ENCODE results near the gene KCTD4. TPM values are rescaled to one million over a fixed set of nuclear protein-coding genes. Genes with fewer than 3 reads are reported as not detected.

KCTD4 gene
- total and polyA plus RNA-seq, 4 donors, result 2.1 to 7.4 (median 5.9) TPM

DNA sequence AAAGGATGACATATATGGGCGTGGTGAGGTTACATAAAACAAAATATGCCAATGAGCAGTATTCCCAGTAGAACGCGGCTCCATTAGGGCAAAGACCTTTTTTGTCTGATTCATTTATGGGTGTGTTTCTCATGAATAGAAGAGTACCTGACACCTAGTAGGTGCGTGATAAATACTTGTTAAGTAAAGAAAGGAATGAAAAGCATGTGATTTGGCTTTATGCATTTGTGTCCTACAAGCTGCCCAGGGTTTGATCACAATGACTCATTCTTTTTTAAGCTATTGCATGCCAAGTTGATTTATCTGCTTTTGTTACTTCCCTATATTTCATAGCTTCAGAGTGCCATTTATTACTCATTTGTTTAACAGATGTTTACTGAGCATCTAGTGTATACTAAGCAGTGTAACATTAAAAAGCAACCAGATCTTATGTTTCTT lies 19.1 kb upstream of the KCTD4 start:
- DNase-seq (ENCODE audit: low read depth in 4 of 6, low spot score in 6 of 6), result no peak
- no peak overlapping the region for H3K27ac ChIP-seq (ENCODE audit: low read depth, low read length)
- H3K4me1 ChIP-seq (ENCODE audit: control insufficient read depth, insufficient read depth, low read length), result no peaks in the 10 kb centered on the region
- no peak overlapping the region for H3K4me3 ChIP-seq (ENCODE audit: low read depth, low read length)
- no peaks in the 10 kb centered on the region for H3K27me3 ChIP-seq (ENCODE audit: control insufficient read depth, insufficient read depth, low read length)
- H3K36me3 ChIP-seq (ENCODE audit: control insufficient read depth, insufficient read depth, low read length), result no peaks in the 10 kb centered on the region
- no peaks in the 10 kb centered on the region for H3K9me3 ChIP-seq (ENCODE audit: control insufficient read depth, insufficient read depth, low read length)
- WGBS (ENCODE audit: insufficient coverage), result 94% methylated on average over 3 of the region's 4 CpGs

DNA sequence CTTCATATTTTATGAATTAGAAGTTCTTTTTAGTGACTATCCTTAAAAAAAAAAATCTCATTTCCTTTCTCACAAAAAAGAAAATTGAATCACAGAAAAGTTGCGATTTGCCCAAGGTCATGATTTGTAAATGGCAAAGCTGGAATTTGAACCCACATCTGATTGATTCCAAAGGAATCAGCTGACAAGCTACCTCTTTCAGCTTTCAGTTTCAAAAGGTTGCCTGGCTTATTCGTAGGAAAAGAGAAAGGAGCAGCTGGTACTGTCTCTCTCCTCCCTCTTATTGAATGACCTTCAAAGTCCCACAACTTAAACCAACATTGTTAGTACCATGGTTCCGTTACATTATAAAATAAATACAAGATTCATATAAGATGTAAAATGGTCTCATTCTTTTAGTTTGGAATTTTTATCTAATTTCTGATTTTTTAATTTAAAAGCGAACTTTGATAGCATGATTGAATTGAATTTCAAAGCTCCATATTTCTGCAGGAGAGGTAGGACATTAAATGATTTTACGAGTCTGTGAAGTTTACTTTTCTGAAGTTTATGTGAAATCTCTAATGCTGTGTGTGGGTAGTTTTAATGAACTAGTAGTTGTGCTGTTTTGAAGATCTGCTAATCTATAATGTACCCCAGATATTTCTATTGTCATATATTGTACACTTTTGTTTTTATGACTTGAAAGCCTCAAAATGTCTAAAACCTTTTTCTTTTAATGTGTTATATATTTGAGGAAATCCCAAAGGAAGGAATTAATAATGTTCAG lies 18.5 kb upstream of the KCTD4 start:
- Histone ChIP-seq H3K27me3 (ENCODE audit: control insufficient read depth, insufficient read depth, low read length) (no peaks in the 10 kb centered on the region), H3K36me3 (ENCODE audit: control insufficient read depth, insufficient read depth, low read length) (no peaks in the 10 kb centered on the region), H3K9me3 (ENCODE audit: control insufficient read depth, insufficient read depth, low read length) (no peaks in the 10 kb centered on the region), H3K4me3 (ENCODE audit: low read depth, low read length) (no peak overlapping the region), H3K4me1 (ENCODE audit: control insufficient read depth, insufficient read depth, low read length) (no peaks in the 10 kb centered on the region), H3K27ac (ENCODE audit: low read depth, low read length) (no peak overlapping the region)
- no peak for DNase-seq (ENCODE audit: low read depth in 4 of 6, low spot score in 6 of 6)
- 100% methylated on average over 1 of the region's 5 CpGs for WGBS (ENCODE audit: insufficient coverage)

GRCh38 chr13:45218689-45219088 lies 17.8 kb upstream of the KCTD4 start:
- no peak overlapping the region for H3K27ac ChIP-seq (ENCODE audit: low read depth, low read length)
- H3K4me3 ChIP-seq (ENCODE audit: low read depth, low read length), result no peak overlapping the region

DNA sequence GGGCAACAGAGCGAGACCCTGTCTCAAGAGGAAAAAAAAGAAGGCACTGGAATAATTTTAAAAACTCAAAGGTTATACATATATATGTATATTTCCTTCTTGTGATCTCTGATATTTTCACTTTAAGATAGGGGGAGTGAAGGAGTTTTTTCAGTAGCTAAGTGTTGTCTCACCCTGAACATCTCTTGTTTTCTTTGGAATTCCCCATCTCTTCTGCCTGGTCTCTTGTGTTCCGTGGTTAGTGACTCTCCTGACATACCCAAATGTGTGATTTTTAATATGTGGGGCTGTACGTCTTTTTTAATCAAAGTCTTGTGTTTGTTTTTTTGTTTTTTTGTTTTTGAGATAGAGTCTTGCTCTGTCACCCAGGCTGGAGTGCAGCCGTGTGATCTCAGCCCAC lies 15.3 kb upstream of the KCTD4 start:
- H3K27ac ChIP-seq (ENCODE audit: low read depth, low read length), result no peak overlapping the region
- no peaks in the 10 kb centered on the region for H3K9me3 ChIP-seq (ENCODE audit: control insufficient read depth, insufficient read depth, low read length)
- no peaks in the 10 kb centered on the region for H3K27me3 ChIP-seq (ENCODE audit: control insufficient read depth, insufficient read depth, low read length)
- 90% methylated on average over 2 of the region's 4 CpGs for WGBS (ENCODE audit: insufficient coverage)
- H3K4me3 ChIP-seq (ENCODE audit: low read depth, low read length), result no peak overlapping the region
- no peaks in the 10 kb centered on the region for H3K36me3 ChIP-seq (ENCODE audit: control insufficient read depth, insufficient read depth, low read length)
- DNase-seq (ENCODE audit: low read depth in 4 of 6, low spot score in 6 of 6), result no peak
- H3K4me1 ChIP-seq (ENCODE audit: control insufficient read depth, insufficient read depth, low read length), result no peaks in the 10 kb centered on the region

More at GRCh38 chr13:45218689-45219088, 17.8 kb upstream of the KCTD4 start:
- Histone ChIP-seq H3K9me3 (ENCODE audit: control insufficient read depth, insufficient read depth, low read length) (no peaks in the 10 kb centered on the region), H3K27me3 (ENCODE audit: control insufficient read depth, insufficient read depth, low read length) (no peaks in the 10 kb centered on the region), H3K36me3 (ENCODE audit: control insufficient read depth, insufficient read depth, low read length) (no peaks in the 10 kb centered on the region), H3K4me1 (ENCODE audit: control insufficient read depth, insufficient read depth, low read length) (no peaks in the 10 kb centered on the region)
- DNase-seq (ENCODE audit: low read depth in 4 of 6, low spot score in 6 of 6), result no peak
- WGBS (ENCODE audit: insufficient coverage), result no CpG with 5 or more reads among the region's 1 CpG

DNA sequence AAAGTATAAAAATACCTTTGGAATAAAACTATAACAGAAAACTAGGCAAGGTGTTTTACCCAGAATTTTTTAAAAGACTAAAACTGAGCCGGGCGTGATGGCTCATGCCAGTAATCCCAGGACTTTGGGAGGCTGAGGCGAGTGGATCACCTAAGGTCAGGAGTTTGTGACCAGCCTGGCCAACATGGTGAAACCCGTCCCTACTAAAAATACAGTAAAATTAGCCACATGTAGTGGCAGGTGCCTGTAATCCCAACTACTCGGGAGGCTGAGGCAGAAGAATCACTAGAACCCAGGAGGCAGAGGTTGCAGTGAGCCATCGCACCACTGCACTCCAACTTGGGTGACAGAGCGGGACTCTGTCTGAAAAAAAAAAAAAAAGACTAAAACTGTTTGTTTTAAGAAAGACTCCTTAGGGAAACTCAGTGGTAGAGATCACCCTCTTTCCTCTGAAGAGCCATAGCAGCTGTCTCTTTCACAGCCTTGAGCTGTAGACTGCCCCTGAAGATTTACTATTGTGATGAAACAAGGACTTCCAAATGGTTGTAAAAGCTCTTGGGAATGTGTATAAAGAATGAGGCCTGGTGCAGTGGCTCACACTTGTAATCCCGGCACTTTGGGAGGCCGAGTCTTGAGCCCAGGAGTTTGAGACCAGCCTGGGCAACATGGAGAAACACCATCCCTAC lies 14.7 kb upstream of the KCTD4 start:
- H3K27me3 ChIP-seq (ENCODE audit: control insufficient read depth, insufficient read depth, low read length), result no peaks in the 10 kb centered on the region
- no peak overlapping the region for H3K27ac ChIP-seq (ENCODE audit: low read depth, low read length)
- 97% methylated on average over 3 of the region's 9 CpGs for WGBS (ENCODE audit: insufficient coverage)
- DNase-seq (ENCODE audit: low read depth in 4 of 6, low spot score in 6 of 6), result no peak
- no peaks in the 10 kb centered on the region for H3K4me1 ChIP-seq (ENCODE audit: control insufficient read depth, insufficient read depth, low read length)
- H3K9me3 ChIP-seq (ENCODE audit: control insufficient read depth, insufficient read depth, low read length), result no peaks in the 10 kb centered on the region
- H3K4me3 ChIP-seq (ENCODE audit: low read depth, low read length), result no peak overlapping the region
- H3K36me3 ChIP-seq (ENCODE audit: control insufficient read depth, insufficient read depth, low read length), result no peaks in the 10 kb centered on the region

GRCh38 chr13:45209229-45209628 lies 8.4 kb upstream of the KCTD4 start:
- Histone ChIP-seq H3K27ac (ENCODE audit: low read depth, low read length) (no peak overlapping the region), H3K9me3 (ENCODE audit: control insufficient read depth, insufficient read depth, low read length) (no peaks in the 10 kb centered on the region), H3K4me3 (ENCODE audit: low read depth, low read length) (no peak overlapping the region), H3K36me3 (ENCODE audit: control insufficient read depth, insufficient read depth, low read length) (no peaks in the 10 kb centered on the region), H3K4me1 (ENCODE audit: control insufficient read depth, insufficient read depth, low read length) (peaks cover 3% of the 10 kb centered on the region), H3K27me3 (ENCODE audit: control insufficient read depth, insufficient read depth, low read length) (no peaks in the 10 kb centered on the region)
- no peak for DNase-seq (ENCODE audit: low read depth in 4 of 6, low spot score in 6 of 6)

DNA sequence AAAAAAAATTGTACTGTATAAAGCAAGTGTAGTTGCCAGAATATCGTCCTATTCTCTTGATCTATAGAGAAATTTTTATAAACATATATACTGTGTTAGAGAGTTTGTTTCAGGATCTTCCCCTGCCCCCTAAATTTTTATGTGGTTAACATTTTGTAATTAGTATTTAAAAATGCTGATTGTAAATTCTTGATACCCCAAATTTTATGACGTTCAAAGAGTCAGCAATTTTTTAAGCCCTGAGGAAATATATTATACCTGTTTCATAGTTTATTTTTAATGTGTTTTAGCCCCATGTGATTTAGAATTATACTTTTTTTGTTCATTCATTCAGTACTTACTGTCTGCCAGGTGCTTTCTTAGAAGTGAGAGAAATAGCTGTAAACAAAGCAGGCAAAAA lies 7.3 kb upstream of the KCTD4 start:
- no peak for DNase-seq (ENCODE audit: low read depth in 4 of 6, low spot score in 6 of 6)
- H3K4me1 ChIP-seq (ENCODE audit: control insufficient read depth, insufficient read depth, low read length), result peaks cover 3% of the 10 kb centered on the region
- no peaks in the 10 kb centered on the region for H3K36me3 ChIP-seq (ENCODE audit: control insufficient read depth, insufficient read depth, low read length)
- WGBS (ENCODE audit: insufficient coverage), result no CpG with 5 or more reads among the region's 2 CpGs
- H3K27ac ChIP-seq (ENCODE audit: low read depth, low read length), result no peak overlapping the region
- H3K4me3 ChIP-seq (ENCODE audit: low read depth, low read length), result no peak overlapping the region
- H3K27me3 ChIP-seq (ENCODE audit: control insufficient read depth, insufficient read depth, low read length), result no peaks in the 10 kb centered on the region
- H3K9me3 ChIP-seq (ENCODE audit: control insufficient read depth, insufficient read depth, low read length), result no peaks in the 10 kb centered on the region

DNA sequence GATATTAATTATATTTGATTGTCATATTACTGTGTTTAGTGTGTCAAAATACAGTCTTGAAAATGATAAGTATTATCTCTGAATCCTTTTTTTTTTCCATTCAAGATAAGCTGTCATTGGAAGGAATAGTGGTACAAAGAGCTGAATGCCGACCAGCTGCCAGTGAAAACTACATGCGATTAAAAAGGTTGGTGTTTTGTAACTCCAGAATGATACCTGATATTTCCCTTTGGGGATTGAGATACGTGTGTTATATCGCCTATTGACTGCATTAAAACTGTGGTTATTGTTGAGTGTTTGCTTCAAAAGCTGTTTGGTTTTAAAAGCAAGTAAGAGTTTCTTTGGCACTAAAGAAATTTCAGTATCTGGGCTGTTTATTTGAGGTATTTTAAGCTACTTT lies 6.5 kb upstream of the KCTD4 start:
- no peak for DNase-seq (ENCODE audit: low read depth in 4 of 6, low spot score in 6 of 6)
- H3K4me3 ChIP-seq (ENCODE audit: low read depth, low read length), result no peak overlapping the region
- 26% methylated on average over 4 of the region's 4 CpGs for WGBS (ENCODE audit: insufficient coverage)
- H3K9me3 ChIP-seq (ENCODE audit: control insufficient read depth, insufficient read depth, low read length), result no peaks in the 10 kb centered on the region
- H3K27ac ChIP-seq (ENCODE audit: low read depth, low read length), result peak overlapping the region; percentile 25
- peaks cover 3% of the 10 kb centered on the region for H3K4me1 ChIP-seq (ENCODE audit: control insufficient read depth, insufficient read depth, low read length)
- no peaks in the 10 kb centered on the region for H3K27me3 ChIP-seq (ENCODE audit: control insufficient read depth, insufficient read depth, low read length)
- H3K36me3 ChIP-seq (ENCODE audit: control insufficient read depth, insufficient read depth, low read length), result no peaks in the 10 kb centered on the region

GRCh38 chr13:45206340-45206739 lies 5.5 kb upstream of the KCTD4 start:
- peak in 1 of 6 donors; percentile 27 for DNase-seq (ENCODE audit: low read depth in 4 of 6, low spot score in 6 of 6)

GRCh38 chr13:45205124-45205523 lies 4.3 kb upstream of the KCTD4 start:
- no peak for DNase-seq (ENCODE audit: low read depth in 4 of 6, low spot score in 6 of 6)
- H3K27ac ChIP-seq (ENCODE audit: low read depth, low read length), result no peak overlapping the region
- WGBS (ENCODE audit: insufficient coverage), result 94% methylated on average over 2 of the region's 5 CpGs

More at GRCh38 chr13:45206340-45206739, 5.5 kb upstream of the KCTD4 start:
- peaks cover 3% of the 10 kb centered on the region for H3K4me1 ChIP-seq (ENCODE audit: control insufficient read depth, insufficient read depth, low read length)
- no peak overlapping the region for H3K4me3 ChIP-seq (ENCODE audit: low read depth, low read length)
- H3K27me3 ChIP-seq (ENCODE audit: control insufficient read depth, insufficient read depth, low read length), result no peaks in the 10 kb centered on the region
- no peak overlapping the region for H3K27ac ChIP-seq (ENCODE audit: low read depth, low read length)
- no peaks in the 10 kb centered on the region for H3K9me3 ChIP-seq (ENCODE audit: control insufficient read depth, insufficient read depth, low read length)
- H3K36me3 ChIP-seq (ENCODE audit: control insufficient read depth, insufficient read depth, low read length), result no peaks in the 10 kb centered on the region

More at GRCh38 chr13:45205124-45205523, 4.3 kb upstream of the KCTD4 start:
- Histone ChIP-seq H3K4me3 (ENCODE audit: low read depth, low read length) (no peak overlapping the region), H3K4me1 (ENCODE audit: control insufficient read depth, insufficient read depth, low read length) (peaks cover 3% of the 10 kb centered on the region), H3K9me3 (ENCODE audit: control insufficient read depth, insufficient read depth, low read length) (no peaks in the 10 kb centered on the region), H3K36me3 (ENCODE audit: control insufficient read depth, insufficient read depth, low read length) (no peaks in the 10 kb centered on the region), H3K27me3 (ENCODE audit: control insufficient read depth, insufficient read depth, low read length) (no peaks in the 10 kb centered on the region)

Measured in spinal cord (tissue), 10 donors.